Raji (cell line): ENCODE data around the gene CST6.

Experiments
- POLR2A ChIP-seq: IDR thresholded peaks from 2 replicates; pipeline ENCODE4 v1.6.1; 2011; ENCODE audit warnings: low read depth, low read length, control low read depth; ENCODE audit not compliant: insufficient read depth

The CST6 gene

GRCh38 chr11:66046901-66047300, 35.1 kb downstream of the CST6 start:
- no peak for TF ChIP-seq POLR2A

- no peak for TF ChIP-seq POLR2A
Observed at GRCh38 chr11:66047541-66048365, 35.9 kb downstream of the CST6 start.

DNA sequence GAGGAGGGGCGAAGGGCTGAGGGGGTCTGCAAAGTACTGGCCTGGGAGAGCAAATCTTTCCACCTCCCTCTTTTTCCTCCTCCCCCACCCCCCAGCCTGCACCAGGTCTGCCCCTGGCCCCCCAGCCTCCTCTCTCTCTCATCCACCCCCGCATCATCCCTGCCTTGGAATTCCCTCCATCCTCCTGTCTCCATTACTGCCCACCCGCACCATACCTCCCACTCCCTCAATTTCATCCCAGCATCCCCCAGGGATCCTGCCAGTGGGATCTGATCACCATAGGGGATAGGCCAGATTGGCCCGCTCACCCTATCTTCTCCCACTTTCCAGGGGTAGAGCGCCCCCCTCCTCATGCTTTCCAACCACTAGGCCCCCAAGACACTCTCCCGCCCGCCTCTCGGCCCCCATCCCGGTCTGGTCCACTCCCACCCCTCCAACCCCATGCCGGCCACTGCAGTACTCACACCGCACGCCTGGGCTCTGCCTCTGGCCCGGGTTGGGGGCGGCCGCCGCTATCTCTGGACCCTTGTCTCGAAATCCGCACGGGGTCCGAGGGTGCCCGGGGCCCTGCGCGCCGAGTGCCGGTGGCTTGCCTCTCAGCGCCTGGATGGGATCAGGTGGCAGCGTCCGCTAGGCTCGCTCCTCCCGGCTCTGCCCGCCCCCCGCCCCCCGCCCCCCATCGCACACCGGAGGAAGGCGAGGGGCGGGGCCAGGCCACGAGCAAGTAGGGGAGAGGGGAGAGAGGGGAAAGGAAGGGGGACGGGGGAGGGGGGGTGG, 36.9 kb downstream of the CST6 start, which contains the start of gene GAL3ST3:
TSS of gene GAL3ST3 (minus strand) at position 615 of the 777 bp plus-strand sequence. CDS start 3,746 bp downstream, outside the sequence.
- TF ChIP-seq POLR2A = no peak

DNA sequence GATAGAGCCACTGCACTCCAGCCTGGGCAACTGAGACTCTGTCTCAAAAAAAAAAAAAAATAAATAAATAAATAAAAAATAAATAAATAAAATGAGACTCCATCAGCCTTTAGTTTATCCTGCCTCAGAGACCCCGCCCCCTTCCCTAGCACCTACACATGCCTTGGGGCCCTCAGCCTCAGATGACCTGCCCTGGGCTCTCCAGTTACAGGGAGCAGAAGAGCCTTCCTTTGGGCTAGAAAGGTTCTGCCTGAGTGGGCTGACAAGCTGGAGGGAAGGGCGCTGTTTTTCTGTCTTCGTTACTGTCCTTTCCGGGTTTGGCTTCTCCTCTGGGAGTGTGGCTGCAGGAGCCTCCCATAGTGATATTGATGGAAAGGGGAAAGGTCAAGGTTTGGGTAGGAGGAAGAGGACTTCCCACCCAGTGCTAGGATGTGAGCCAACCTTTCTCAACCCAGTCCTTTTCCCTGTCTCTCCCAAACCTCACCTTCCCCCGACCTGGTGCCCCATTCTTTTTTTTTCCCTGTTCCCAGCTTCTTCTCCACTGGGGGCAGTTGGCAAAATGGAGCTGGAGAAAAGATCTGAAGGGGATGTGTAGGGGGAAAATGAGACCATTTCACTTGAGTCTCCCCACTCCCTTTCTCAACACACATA, 38.9 kb downstream of the CST6 start:
- TF ChIP-seq POLR2A = no peak

DNA sequence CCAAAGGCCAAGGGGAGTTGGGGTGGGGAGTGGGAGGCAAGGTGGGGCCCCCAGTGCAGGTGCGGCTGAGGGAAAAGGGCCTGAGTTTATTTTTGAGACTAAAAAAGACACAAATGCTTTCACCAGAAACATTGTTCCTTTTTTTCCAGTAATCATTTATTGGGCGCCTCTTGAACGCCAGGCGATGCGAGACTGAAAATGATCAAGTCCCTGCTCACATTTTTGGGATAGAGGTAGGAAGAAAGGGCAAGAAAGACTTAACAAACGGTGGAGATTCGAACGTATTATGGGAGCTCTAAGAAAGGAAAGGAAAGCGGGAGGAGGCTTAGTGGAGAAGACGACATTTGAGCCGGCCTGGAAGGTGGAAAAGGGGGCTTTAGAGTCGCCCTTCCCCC, 39.6 kb downstream of the CST6 start:
- no peak for TF ChIP-seq POLR2A

GRCh38 chr11:66051766-66052663, 40.2 kb downstream of the CST6 start, which contains the start of gene SF3B2:
TSS of gene SF3B2 (plus strand) at chr11:66052364. CDS start at chr11:66052385, 21 bp downstream.
- peak; percentile 83 for TF ChIP-seq POLR2A

- no peak for TF ChIP-seq POLR2A
Observed at GRCh38 chr11:66052664-66052982, 40.8 kb downstream of the CST6 start.

- no peak for TF ChIP-seq POLR2A
Observed at GRCh38 chr11:66055021-66055420, 43.2 kb downstream of the CST6 start.

DNA sequence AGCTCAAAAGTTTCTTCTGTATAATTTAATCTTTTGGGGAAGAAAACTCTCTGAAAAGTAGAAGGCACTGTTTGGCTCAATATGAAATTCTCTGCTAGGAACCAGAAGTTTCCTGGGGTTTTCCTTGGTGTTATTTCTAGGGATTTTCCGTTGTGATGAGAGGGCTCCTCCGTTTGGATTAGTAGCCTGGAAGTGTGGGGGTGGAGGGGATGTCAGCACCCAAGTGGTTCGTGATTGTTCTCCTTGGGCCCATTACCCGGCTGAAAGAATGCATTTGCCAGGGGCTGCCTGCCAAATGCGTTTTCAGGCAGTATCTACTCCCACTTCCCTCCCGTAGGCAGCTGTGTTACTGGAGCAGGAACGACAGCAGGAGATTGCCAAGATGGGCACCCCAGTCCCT, 44.7 kb downstream of the CST6 start:
- no peak for TF ChIP-seq POLR2A

GRCh38 chr11:66059966-66060680, 48.3 kb downstream of the CST6 start:
- no peak for TF ChIP-seq POLR2A

DNA sequence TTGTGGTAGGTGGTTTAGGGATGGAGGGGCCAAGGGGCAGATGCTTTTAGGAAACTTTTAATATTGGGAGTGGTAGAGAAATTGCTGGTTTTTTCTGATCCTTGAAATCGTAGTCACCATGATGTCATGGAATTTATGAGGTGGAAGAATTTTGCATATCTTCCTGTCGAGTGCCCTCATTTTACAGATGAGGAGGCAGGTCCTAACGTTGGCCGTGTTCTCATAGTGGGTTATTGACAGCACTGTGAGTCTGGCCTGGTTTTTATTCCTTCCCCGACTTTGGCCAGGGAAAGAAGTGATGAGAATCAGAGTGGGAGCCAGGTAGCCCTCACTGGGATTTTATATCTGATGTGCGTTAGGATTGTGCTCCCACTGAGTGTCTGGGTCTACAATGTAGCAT, 49.5 kb downstream of the CST6 start:
- TF ChIP-seq POLR2A = no peak

GRCh38 chr11:66062408-66062807, 50.6 kb downstream of the CST6 start:
- no peak for TF ChIP-seq POLR2A
